HG02870 (cell line): Measurements from ENCODE around the gene POLR2J3.
A peak's percentile ranks its signal among the peaks of the same experiment; 100 is the strongest.
"Not testable (repeated sequence)": the region's sequence is repeated elsewhere in the genome, so short reads cannot be mapped to it uniquely, and the experiment has no call there.

ENCODE experiments used
- ATAC-seq: cut with Tn5 transposase; IDR thresholded peaks from one replicate; pipeline ENCODE4 v1.9.1; 2021; ENCODE audit warnings: mild to moderate bottlenecking, moderate library complexity; ENCODE audit not compliant: unreplicated experiment

The POLR2J3 gene

GRCh38 chr7:102572261-102573239 is at the start of gene POLR2J3:
TSS of gene POLR2J3 (minus strand) at chr7:102572583. CDS start at chr7:102572521, 62 bp downstream.
- peak; percentile 93 for ATAC-seq

- ATAC-seq = not testable (repeated sequence)
Measured at GRCh38 chr7:102618122-102618521, 45.7 kb upstream of the POLR2J3 start.

- peak; percentile 35 for ATAC-seq
Measured at GRCh38 chr7:102616507-102617125, 44.2 kb upstream of the POLR2J3 start, which contains the start of gene RASA4. TSS of gene RASA4 (minus strand) at chr7:102616756. CDS start at chr7:102616689, 67 bp downstream.

- ATAC-seq = not testable (repeated sequence)
Measured at GRCh38 chr7:102615930-102616329, 43.5 kb upstream of the POLR2J3 start.

- ATAC-seq = not testable (repeated sequence)
Measured at GRCh38 chr7:102614873-102615272, 42.5 kb upstream of the POLR2J3 start.

- ATAC-seq = peak; percentile 12
Measured at GRCh38 chr7:102614346-102614697, 41.9 kb upstream of the POLR2J3 start.

- peak; percentile 61 for ATAC-seq
Measured at GRCh38 chr7:102613575-102614345, 41.4 kb upstream of the POLR2J3 start.

GRCh38 chr7:102611675-102612325 is 39.4 kb upstream of the POLR2J3 start:
- ATAC-seq = not testable (repeated sequence)

- ATAC-seq = peak; percentile 33
Measured at GRCh38 chr7:102611013-102611674, 38.8 kb upstream of the POLR2J3 start.

GRCh38 chr7:102610441-102610840 is 38.1 kb upstream of the POLR2J3 start:
- not testable (repeated sequence) for ATAC-seq

GRCh38 chr7:102609734-102610133 is 37.4 kb upstream of the POLR2J3 start:
- ATAC-seq = not testable (repeated sequence)

- ATAC-seq = not testable (repeated sequence)
Measured at GRCh38 chr7:102606848-102607247, 34.5 kb upstream of the POLR2J3 start.

- not testable (repeated sequence) for ATAC-seq
Measured at GRCh38 chr7:102604431-102605145, 32.2 kb upstream of the POLR2J3 start.

GRCh38 chr7:102602317-102602716 is 29.9 kb upstream of the POLR2J3 start:
- ATAC-seq = not testable (repeated sequence)

GRCh38 chr7:102599699-102600098 is 27.3 kb upstream of the POLR2J3 start:
- ATAC-seq = not testable (repeated sequence)

- ATAC-seq = not testable (repeated sequence)
Measured at GRCh38 chr7:102596036-102596435, 23.7 kb upstream of the POLR2J3 start.

- peak; percentile 38 for ATAC-seq
Measured at GRCh38 chr7:102593637-102594334, 21.4 kb upstream of the POLR2J3 start.

GRCh38 chr7:102592477-102593019 is 20.2 kb upstream of the POLR2J3 start:
- peak; percentile 40 for ATAC-seq
